ENCODE data around the gene ATG14.

DNA sequence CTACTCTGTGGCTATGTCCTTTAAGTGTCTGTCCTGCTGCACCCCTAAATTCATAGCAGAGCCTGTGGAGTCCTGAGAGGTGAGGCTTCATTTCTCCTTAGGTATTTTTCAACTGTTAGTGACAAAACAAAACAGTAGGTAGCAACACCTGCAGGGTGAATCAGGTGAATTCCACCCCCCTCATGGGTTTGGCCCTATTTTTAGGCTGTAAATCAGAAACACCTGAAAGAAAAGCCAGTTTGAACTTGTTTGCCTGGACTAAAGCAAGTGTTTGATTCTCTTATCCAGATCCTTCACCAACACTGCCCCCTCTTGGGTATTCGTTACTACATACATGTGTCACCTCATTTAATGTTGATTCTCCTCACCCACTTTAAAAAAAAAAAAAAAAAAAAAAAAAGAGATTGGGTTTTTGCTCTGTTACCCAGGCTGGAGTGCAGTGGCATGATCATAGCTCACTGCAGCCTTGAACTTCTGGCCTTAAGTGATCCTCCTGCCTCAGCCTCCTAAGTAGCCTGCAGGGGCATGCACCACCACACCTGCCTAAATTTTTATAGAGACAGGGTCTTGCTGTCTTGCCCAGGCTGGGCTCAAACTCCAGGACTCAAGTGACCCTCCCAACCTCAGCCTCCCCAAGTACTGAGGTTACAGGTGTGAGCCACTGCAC is 18.5 kb upstream of the ATG14 start:
- TF ChIP-seq EZH2 (IDR thresholded peaks at IDR 0.05; ENCODE audit: insufficient read depth, poor library complexity, severe bottlenecking) (no peak), EZH2phosphoT487 (IDR thresholded peaks at IDR 0.05; ENCODE audit: insufficient read depth, low read depth) (no peak)

Measured in GM23248 (cell line).